ENCODE measurements around the gene UPF2.
"Not testable (repeated sequence)": the region's sequence is repeated elsewhere in the genome, so short reads cannot be mapped to it uniquely, and the experiment has no call there.

Gene UPF2

GRCh38 chr10:11975795-11976194 lies 66.8 kb downstream of the UPF2 start:
- DNase-seq (ENCODE audit: low read depth in 2 of 2, low spot score in 1 of 2) = no peak

GRCh38 chr10:11972523-11972922 lies 70.1 kb downstream of the UPF2 start:
- DNase-seq (ENCODE audit: low read depth in 2 of 2, low spot score in 1 of 2) = not testable (repeated sequence)

GRCh38 chr10:11962176-11962575 lies 80.4 kb downstream of the UPF2 start:
- DNase-seq (ENCODE audit: low read depth in 2 of 2, low spot score in 1 of 2) = no peak

GRCh38 chr10:11961771-11962170 lies 80.8 kb downstream of the UPF2 start:
- no peak for DNase-seq (ENCODE audit: low read depth in 2 of 2, low spot score in 1 of 2)

- DNase-seq (ENCODE audit: low read depth in 2 of 2, low spot score in 1 of 2) = no peak
Observed at GRCh38 chr10:11959966-11960365, 82.6 kb downstream of the UPF2 start.

GRCh38 chr10:11958956-11959355 lies 83.7 kb downstream of the UPF2 start:
- no peak for DNase-seq (ENCODE audit: low read depth in 2 of 2, low spot score in 1 of 2)

GRCh38 chr10:11951695-11952094 lies 90.9 kb downstream of the UPF2 start:
- no peak for DNase-seq (ENCODE audit: low read depth in 2 of 2, low spot score in 1 of 2)

GRCh38 chr10:11950325-11951018 lies 92.1 kb downstream of the UPF2 start:
- no peak for DNase-seq (ENCODE audit: low read depth in 2 of 2, low spot score in 1 of 2)

GRCh38 chr10:11949152-11949551 lies 93.5 kb downstream of the UPF2 start:
- DNase-seq (ENCODE audit: low read depth in 2 of 2, low spot score in 1 of 2) = no peak

- no peak for DNase-seq (ENCODE audit: low read depth in 2 of 2, low spot score in 1 of 2)
Observed at GRCh38 chr10:11946652-11947051, 96.0 kb downstream of the UPF2 start.

GRCh38 chr10:11936389-11937152 lies 106.0 kb downstream of the UPF2 start:
- DNase-seq (ENCODE audit: low read depth in 2 of 2, low spot score in 1 of 2) = no peak

- DNase-seq (ENCODE audit: low read depth in 2 of 2, low spot score in 1 of 2) = no peak
Observed at GRCh38 chr10:11934262-11934661, 108.3 kb downstream of the UPF2 start.

GRCh38 chr10:11933577-11934223 lies 108.9 kb downstream of the UPF2 start:
- DNase-seq (ENCODE audit: low read depth in 2 of 2, low spot score in 1 of 2) = no peak

- DNase-seq (ENCODE audit: low read depth in 2 of 2, low spot score in 1 of 2) = no peak
Observed at GRCh38 chr10:11931038-11931437, 111.6 kb downstream of the UPF2 start.

GRCh38 chr10:11930312-11930978 lies 112.2 kb downstream of the UPF2 start:
- no peak for DNase-seq (ENCODE audit: low read depth in 2 of 2, low spot score in 1 of 2)

- no peak for DNase-seq (ENCODE audit: low read depth in 2 of 2, low spot score in 1 of 2)
Observed at GRCh38 chr10:11927746-11928145, 114.9 kb downstream of the UPF2 start.

- no peak for DNase-seq (ENCODE audit: low read depth in 2 of 2, low spot score in 1 of 2)
Observed at GRCh38 chr10:11921800-11922392, 120.7 kb downstream of the UPF2 start.

- no peak for DNase-seq (ENCODE audit: low read depth in 2 of 2, low spot score in 1 of 2)
Observed at GRCh38 chr10:11919271-11919670, 123.3 kb downstream of the UPF2 start.

GRCh38 chr10:11918384-11918783 lies 124.2 kb downstream of the UPF2 start:
- DNase-seq (ENCODE audit: low read depth in 2 of 2, low spot score in 1 of 2) = no peak

GRCh38 chr10:11913079-11913641 lies 129.4 kb downstream of the UPF2 start:
- DNase-seq (ENCODE audit: low read depth in 2 of 2, low spot score in 1 of 2) = no peak

GRCh38 chr10:11910102-11910501 lies 132.5 kb downstream of the UPF2 start:
- DNase-seq (ENCODE audit: low read depth in 2 of 2, low spot score in 1 of 2) = no peak

Data from stimulated activated CD8-positive, alpha-beta memory T cell treated with anti-CD3 and anti-CD28 coated beads, Interleukin-4, amount 100 ng/mL, for 1 hour (primary cell).